H1 (cell line): ENCODE measurements around the gene WDR37. TPM values are rescaled to one million over a fixed set of nuclear protein-coding genes. Genes with fewer than 3 reads are reported as not detected.

Experiments used
- MAX ChIP-seq: IDR thresholded peaks from 2 replicates; pipeline ENCODE4 v1.6.1; 2012; ENCODE audit warnings: inconsistent platforms
- NANOG ChIP-seq: IDR thresholded peaks from 2 replicates; pipeline ENCODE4 v1.6.1; 2011; ENCODE audit warnings: low read length, low read depth, mild to moderate bottlenecking, inconsistent platforms; ENCODE audit not compliant: insufficient read depth, poor library complexity, severe bottlenecking
- RNF2 ChIP-seq: fragments of 200-900, 300-1000 bp; sonication (generic); IDR thresholded peaks from 2 replicates; pipeline ENCODE4 v1.7.1; 2016; ENCODE audit warnings: borderline replicate concordance, low read depth, mild to moderate bottlenecking, antibody characterized with exemption, low read length; ENCODE audit not compliant: poor library complexity, severe bottlenecking; ENCODE audit errors: missing control alignments
- polyA plus RNA-seq, 7 experiments: library from polyadenylated mRNA; depleted of rRNA in 3 of 7; stranded (reverse) in 5 of 7; unstranded in 2 of 7; fragments of >200 nt in 5 of 7; fragments of 200-250 nt in 2 of 7; gene quantifications; 1 replicate in 5 of 7; 2 replicates in 1 of 7; 4 replicates in 1 of 7; pipeline versions ENCODE4 v1.2.1 to v1.2.3, GENCODE V29; 2011 to 2013; ENCODE audit warnings: missing spikeins in 2 of 7, mixed read lengths in 2 of 7
- total RNA-seq: library from RNA; stranded (reverse); fragmentation: NEBNext Ultra II Directional; extraction: Animal tissue kit (Norgen Biotek cat#: 25700); gene quantifications from 2 replicates; pipeline ENCODE4 v1.2.1, GENCODE V29; 2021

The WDR37 gene
- total and polyA plus RNA-seq, 2 of the 8 experiments (the other 6 are each of a cell fraction or from before 2014, with no cell fraction given) = 9.6 to 12.0 TPM

DNA sequence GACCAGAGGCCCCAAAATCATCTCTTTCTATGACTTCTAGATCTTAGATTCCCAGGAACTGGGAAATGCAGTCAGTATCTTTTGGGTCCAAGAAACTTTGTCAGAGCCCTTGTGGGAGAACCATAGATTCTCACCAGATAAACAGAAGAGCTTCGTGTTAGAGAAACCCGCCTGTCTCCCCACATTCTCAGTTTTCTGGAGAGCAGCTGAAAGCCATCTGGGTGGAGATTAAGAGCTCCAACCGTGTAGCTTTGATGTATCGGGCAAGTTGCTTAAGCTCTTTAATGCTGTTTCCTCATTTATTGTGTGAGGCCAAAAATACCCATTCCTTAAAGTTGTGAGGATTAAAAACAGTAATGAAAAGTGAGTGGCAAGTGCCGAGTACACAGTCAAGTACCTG, 107.6 kb downstream of the WDR37 start (continued):
- TF ChIP-seq RNF2 (no peak), NANOG (no peak), MAX (no peak)
- TF ChIP-seq, all 59 proteins: peak for 0
